GM04504 (cell line): ENCODE measurements around the gene C1QTNF7.

Source experiments
- DNase-seq: peaks from one replicate; pipeline ENCODE4 v3.0.0-alpha.2; 2012; ENCODE audit warnings: low read depth

Gene C1QTNF7

GRCh38 chr4:15457406-15458201, 29.8 kb downstream of the C1QTNF7 start:
- DNase-seq = no peak

- DNase-seq = no peak
Measured at GRCh38 chr4:15458616-15459015, 30.8 kb downstream of the C1QTNF7 start.

- no peak for DNase-seq
Measured at GRCh38 chr4:15459706-15460105, 31.9 kb downstream of the C1QTNF7 start.

GRCh38 chr4:15466596-15466995, 38.8 kb downstream of the C1QTNF7 start:
- no peak for DNase-seq

- DNase-seq = no peak
Measured at GRCh38 chr4:15469402-15470127, 41.7 kb downstream of the C1QTNF7 start, which contains the start of gene CC2D2A. Gene CC2D2A, plus strand, starts transcription at chr4:15469882. Its CDS starts 6,051 bp downstream, at chr4:15475933.

GRCh38 chr4:15470128-15470475, 42.3 kb downstream of the C1QTNF7 start:
- DNase-seq = no peak

GRCh38 chr4:15476396-15476795, 48.6 kb downstream of the C1QTNF7 start:
- DNase-seq = no peak

- DNase-seq = no peak
Measured at GRCh38 chr4:15478724-15479088, 50.9 kb downstream of the C1QTNF7 start.

GRCh38 chr4:15479089-15479912, 51.5 kb downstream of the C1QTNF7 start:
- peak; percentile 46 for DNase-seq

GRCh38 chr4:15479913-15480185, 52.0 kb downstream of the C1QTNF7 start:
- DNase-seq = no peak

- DNase-seq = no peak
Measured at GRCh38 chr4:15481961-15482745, 54.3 kb downstream of the C1QTNF7 start.

- DNase-seq = no peak
Measured at GRCh38 chr4:15482842-15483241, 55.0 kb downstream of the C1QTNF7 start.

- no peak for DNase-seq
Measured at GRCh38 chr4:15488136-15488535, 60.3 kb downstream of the C1QTNF7 start.

GRCh38 chr4:15488658-15489470, 61.0 kb downstream of the C1QTNF7 start:
- peak; percentile 19 for DNase-seq

- no peak for DNase-seq
Measured at GRCh38 chr4:15489551-15489950, 61.7 kb downstream of the C1QTNF7 start.

GRCh38 chr4:15493411-15493810, 65.6 kb downstream of the C1QTNF7 start:
- no peak for DNase-seq

- DNase-seq = no peak
Measured at GRCh38 chr4:15495621-15496020, 67.8 kb downstream of the C1QTNF7 start.
